Muscle layer of colon (tissue), 2 donors: ENCODE measurements around the gene BFAR.
"Not testable (repeated sequence)": the region's sequence is repeated elsewhere in the genome, so short reads cannot be mapped to it uniquely, and the experiment has no call there.

Experiments used
- H3K27ac ChIP-seq: one replicate; pipeline ENCODE4 v1.7.0; 2013; ENCODE audit warnings: low read depth, mild to moderate bottlenecking, low read length, moderate library complexity
- H3K27me3 ChIP-seq, 2 donors: one replicate each; pipeline ENCODE4 v1.7.0; 2013; ENCODE audit warnings: low read length in 2 of 2, mild to moderate bottlenecking in 2 of 2; ENCODE audit not compliant: insufficient read depth in 2 of 2, control insufficient read depth in 1 of 2
- H3K36me3 ChIP-seq: one replicate; pipeline ENCODE4 v1.7.0; 2013; ENCODE audit warnings: mild to moderate bottlenecking, low read length; ENCODE audit not compliant: insufficient read depth
- H3K4me1 ChIP-seq: one replicate; pipeline ENCODE4 v1.7.0; 2013; ENCODE audit warnings: mild to moderate bottlenecking, low read length; ENCODE audit not compliant: insufficient read depth
- H3K4me3 ChIP-seq, 2 donors: one replicate each; pipeline ENCODE4 v1.7.0; 2013; ENCODE audit warnings: low read length in 2 of 2, low read depth in 1 of 2, mild to moderate bottlenecking in 1 of 2, moderate library complexity in 1 of 2
- H3K9ac ChIP-seq: one replicate; pipeline ENCODE4 v1.7.0; 2013; ENCODE audit warnings: low read length
- H3K9me3 ChIP-seq: one replicate; pipeline ENCODE4 v1.7.0; 2013; ENCODE audit warnings: mild to moderate bottlenecking, low read length
- donor health status: abdominal sarcoma.
- donor health status: Adenocarcinoma of cecum.

The BFAR gene

DNA sequence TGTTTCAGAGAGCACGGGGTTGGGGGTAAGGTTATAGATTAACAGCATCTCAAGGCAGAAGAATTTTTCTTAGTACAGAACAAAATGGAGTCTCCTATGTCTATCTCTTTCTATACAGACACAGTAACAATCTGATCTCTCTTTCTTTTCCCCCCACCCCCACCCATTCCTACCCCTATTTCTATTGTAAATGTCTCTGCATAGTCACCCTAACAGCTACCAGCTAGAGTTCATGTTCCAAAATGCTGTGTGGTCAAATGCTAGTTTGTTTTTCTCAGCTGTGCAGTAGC is 4.1 kb downstream of the BFAR start:
- H3K4me1 ChIP-seq = peaks cover 28% of the 10 kb centered on the region
- H3K36me3 ChIP-seq, H3K4me3 ChIP-seq, H3K9me3 ChIP-seq, H3K9ac ChIP-seq, H3K27me3 ChIP-seq, H3K27ac ChIP-seq: not testable (repeated sequence)

GRCh38 chr16:14640538-14640937 is 7.8 kb downstream of the BFAR start:
- Histone ChIP-seq H3K27me3 (no peaks in the 10 kb centered on the region), H3K9me3 (no peaks in the 10 kb centered on the region), H3K4me1 (peaks cover 11% of the 10 kb centered on the region), H3K36me3 (peaks cover 17% of the 10 kb centered on the region), H3K9ac (no peak overlapping the region), H3K27ac (no peak overlapping the region), H3K4me3 (no peak overlapping the region)

- Histone ChIP-seq H3K27ac (no peak overlapping the region), H3K4me3 (no peak overlapping the region), H3K27me3 (no peaks in the 10 kb centered on the region), H3K9me3 (no peaks in the 10 kb centered on the region), H3K4me1 (peaks cover 6% of the 10 kb centered on the region), H3K9ac (no peak overlapping the region), H3K36me3 (peaks cover 18% of the 10 kb centered on the region)
Observed at GRCh38 chr16:14641206-14641605, 8.5 kb downstream of the BFAR start.

- Histone ChIP-seq H3K36me3 (peaks cover 18% of the 10 kb centered on the region), H3K9me3 (no peaks in the 10 kb centered on the region), H3K27ac (no peak overlapping the region), H3K4me3 (no peak overlapping the region), H3K9ac (no peak overlapping the region), H3K27me3 (no peaks in the 10 kb centered on the region), H3K4me1 (peaks cover 5% of the 10 kb centered on the region)
Observed at GRCh38 chr16:14641926-14642325, 9.2 kb downstream of the BFAR start.

- H3K9ac ChIP-seq = no peak overlapping the region
- H3K27ac ChIP-seq = no peak overlapping the region
- no peaks in the 10 kb centered on the region for H3K27me3 ChIP-seq
- peaks cover 51% of the 10 kb centered on the region for H3K36me3 ChIP-seq
- H3K4me1 ChIP-seq = no peaks in the 10 kb centered on the region
- no peak overlapping the region for H3K4me3 ChIP-seq
- no peaks in the 10 kb centered on the region for H3K9me3 ChIP-seq
Observed at GRCh38 chr16:14649816-14650215, 17.1 kb downstream of the BFAR start.

GRCh38 chr16:14650629-14651028 is 17.9 kb downstream of the BFAR start:
- Histone ChIP-seq H3K9me3 (no peaks in the 10 kb centered on the region), H3K36me3 (peaks cover 46% of the 10 kb centered on the region), H3K4me1 (no peaks in the 10 kb centered on the region), H3K27ac (no peak overlapping the region), H3K9ac (no peak overlapping the region), H3K4me3 (no peak overlapping the region), H3K27me3 (no peaks in the 10 kb centered on the region)

- Histone ChIP-seq H3K9ac (no peak overlapping the region), H3K36me3 (peaks cover 52% of the 10 kb centered on the region)
Observed at GRCh38 chr16:14652726-14653125, 20.0 kb downstream of the BFAR start.

DNA sequence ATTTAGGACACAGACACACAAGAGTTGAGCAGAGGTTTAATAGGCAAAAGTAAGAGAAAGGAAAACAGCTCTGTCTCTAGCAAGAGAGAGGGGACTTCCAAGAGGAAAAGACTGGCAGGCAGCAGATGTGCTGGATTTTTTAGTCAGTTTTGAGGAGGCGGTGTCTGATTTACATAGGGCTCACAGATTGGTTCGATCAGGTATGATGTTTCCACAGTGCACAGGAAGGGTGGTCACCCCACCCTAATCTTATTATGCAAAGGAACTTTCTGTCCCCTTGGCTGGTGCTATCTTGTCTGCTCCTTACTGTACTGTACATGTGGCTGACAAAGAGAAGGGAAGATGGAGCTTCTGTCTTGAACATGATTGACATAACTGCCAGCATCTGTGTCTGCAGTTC is 25.3 kb downstream of the BFAR start:
- no peaks in the 10 kb centered on the region for H3K27me3 ChIP-seq
- peaks cover 33% of the 10 kb centered on the region for H3K36me3 ChIP-seq
- no peaks in the 10 kb centered on the region for H3K9me3 ChIP-seq
- H3K27ac ChIP-seq = no peak overlapping the region
- no peak overlapping the region for H3K4me3 ChIP-seq
- H3K9ac ChIP-seq = no peak overlapping the region
- H3K4me1 ChIP-seq = no peaks in the 10 kb centered on the region

More at GRCh38 chr16:14652726-14653125, 20.0 kb downstream of the BFAR start:
- Histone ChIP-seq H3K4me3 (no peak overlapping the region), H3K27me3 (no peaks in the 10 kb centered on the region), H3K9me3 (no peaks in the 10 kb centered on the region), H3K27ac (no peak overlapping the region), H3K4me1 (no peaks in the 10 kb centered on the region)

- no peak overlapping the region for H3K9ac ChIP-seq
Observed at GRCh38 chr16:14667347-14668266, 34.9 kb downstream of the BFAR start.

GRCh38 chr16:14668556-14669223 is 35.9 kb downstream of the BFAR start:
- H3K4me3 ChIP-seq = no peak overlapping the region
- no peaks in the 10 kb centered on the region for H3K4me1 ChIP-seq
- no peak overlapping the region for H3K9ac ChIP-seq
- no peaks in the 10 kb centered on the region for H3K9me3 ChIP-seq
- no peaks in the 10 kb centered on the region for H3K27me3 ChIP-seq
- H3K36me3 ChIP-seq = peaks cover 32% of the 10 kb centered on the region
- H3K27ac ChIP-seq = no peak overlapping the region

More at GRCh38 chr16:14667347-14668266, 34.9 kb downstream of the BFAR start:
- H3K36me3 ChIP-seq = peaks cover 38% of the 10 kb centered on the region
- no peak overlapping the region for H3K4me3 ChIP-seq
- no peaks in the 10 kb centered on the region for H3K27me3 ChIP-seq
- no peaks in the 10 kb centered on the region for H3K9me3 ChIP-seq
- no peaks in the 10 kb centered on the region for H3K4me1 ChIP-seq
- no peak overlapping the region for H3K27ac ChIP-seq

GRCh38 chr16:14669776-14670175 is 37.0 kb downstream of the BFAR start:
- no peak overlapping the region for H3K27ac ChIP-seq
- H3K36me3 ChIP-seq = peaks cover 24% of the 10 kb centered on the region
- H3K9ac ChIP-seq = no peak overlapping the region
- no peaks in the 10 kb centered on the region for H3K27me3 ChIP-seq
- H3K4me1 ChIP-seq = no peaks in the 10 kb centered on the region
- no peak overlapping the region for H3K4me3 ChIP-seq
- H3K9me3 ChIP-seq = no peaks in the 10 kb centered on the region
